ENCODE results near the gene MAG. TPM values are rescaled to one million over a fixed set of nuclear protein-coding genes. Genes with fewer than 3 reads are reported as not detected.

MAG gene
- total RNA-seq, 2 donors from 2014 or later = 13.9 TPM; not detected in 1

- H3K9me3 ChIP-seq = no peaks in the 10 kb centered on the region
- no peak overlapping the region for H3K27ac ChIP-seq
- H3K36me3 ChIP-seq = peaks cover 11 to 35% of the 10 kb centered on the region in 2 donors
- H3K4me3 ChIP-seq = no peak overlapping the region
- no peaks in the 10 kb centered on the region for H3K27me3 ChIP-seq (replicated peaks; ENCODE audit: insufficient read depth)
- TF ChIP-seq POLR2A (IDR thresholded peaks at IDR 0.05) = no peak
- no peak for TF ChIP-seq CTCF (IDR thresholded peaks at IDR 0.05)
- no peak for TF ChIP-seq POLR2AphosphoS5 (IDR thresholded peaks at IDR 0.05)
- no peaks in the 10 kb centered on the region for H3K4me1 ChIP-seq (replicated peaks)
- WGBS = 76% methylated on average over 10 of the region's 10 CpGs
- DNase-seq (ENCODE audit: low spot score) = no peak
- intact Hi-C loops (cut with DNase I) = loop anchor here (10.0 kb wide), 1 partner anchor 222 kb away; the partner anchor contains the start of gene KRTDAP
These were observed 18.9 kb upstream of the MAG start for GRCh38 chr19:35272954-35273649.

GRCh38 chr19:35273686-35274259, 18.2 kb upstream of the MAG start:
- Histone ChIP-seq H3K4me1 (replicated peaks) (no peaks in the 10 kb centered on the region), H3K27me3 (replicated peaks; ENCODE audit: insufficient read depth) (no peaks in the 10 kb centered on the region), H3K36me3 (peaks cover 11 to 35% of the 10 kb centered on the region in 2 donors), H3K27ac (no peak overlapping the region), H3K4me3 (no peak overlapping the region), H3K9me3 (no peaks in the 10 kb centered on the region)
- DNase-seq (ENCODE audit: low spot score) = no peak
- intact Hi-C loops (cut with DNase I) = loop anchor here (10.0 kb wide), 1 partner anchor 221 kb away; the partner anchor contains the start of gene KRTDAP
- 73% methylated on average over 14 of the region's 14 CpGs for WGBS
- TF ChIP-seq POLR2A (IDR thresholded peaks at IDR 0.05) (no peak), CTCF (IDR thresholded peaks at IDR 0.05) (no peak), POLR2AphosphoS5 (IDR thresholded peaks at IDR 0.05) (no peak)

GRCh38 chr19:35274323-35274722, 17.6 kb upstream of the MAG start:
- no peak for DNase-seq (ENCODE audit: low spot score)
- H3K27ac ChIP-seq = no peak overlapping the region
- intact Hi-C loops (cut with DNase I) = loop anchor here (10.0 kb wide), 1 partner anchor 220 kb away; the partner anchor contains the start of gene KRTDAP
- H3K4me3 ChIP-seq = no peak overlapping the region
- peaks cover 11 to 35% of the 10 kb centered on the region in 2 donors for H3K36me3 ChIP-seq
- H3K9me3 ChIP-seq = no peaks in the 10 kb centered on the region
- 86% methylated on average over 5 of the region's 5 CpGs for WGBS
- TF ChIP-seq POLR2A (IDR thresholded peaks at IDR 0.05) (no peak), CTCF (IDR thresholded peaks at IDR 0.05) (no peak), POLR2AphosphoS5 (IDR thresholded peaks at IDR 0.05) (no peak)
- no peaks in the 10 kb centered on the region for H3K27me3 ChIP-seq (replicated peaks; ENCODE audit: insufficient read depth)
- no peaks in the 10 kb centered on the region for H3K4me1 ChIP-seq (replicated peaks)

- Histone ChIP-seq H3K4me3 (no peak overlapping the region), H3K9me3 (no peaks in the 10 kb centered on the region), H3K27me3 (replicated peaks; ENCODE audit: insufficient read depth) (no peaks in the 10 kb centered on the region), H3K27ac (no peak overlapping the region), H3K36me3 (peaks cover 11 to 22% of the 10 kb centered on the region in 2 donors), H3K4me1 (replicated peaks) (no peaks in the 10 kb centered on the region)
- 94% methylated on average over 28 of the region's 28 CpGs for WGBS
- TF ChIP-seq POLR2A (IDR thresholded peaks at IDR 0.05) = no peak
- no peak for TF ChIP-seq CTCF (IDR thresholded peaks at IDR 0.05)
- no peak for TF ChIP-seq POLR2AphosphoS5 (IDR thresholded peaks at IDR 0.05)
- intact Hi-C loops (cut with DNase I) = loop anchor here (10.0 kb wide), 1 partner anchor 218 kb away; the partner anchor contains the start of gene KRTDAP
- no peak for DNase-seq (ENCODE audit: low spot score)
These were observed 15.2 kb upstream of the MAG start for GRCh38 chr19:35276706-35277281.
